Keratinocyte (primary cell): ENCODE measurements around the gene TPD52L2. TPM values are rescaled to one million over a fixed set of nuclear protein-coding genes. Genes with fewer than 3 reads are reported as not detected.

Experiments
- DNase-seq: peaks from one replicate; pipeline ENCODE4 v3.0.0-alpha.2; 2011; ENCODE audit warnings: low read depth, missing footprints, low spot score
- FAIRE-seq: peaks from 2 replicates; lab custom pipeline; 2011; peaks lifted over from hg19 to GRCh38; lab: Jason Lieb, UNC
- H2AFZ ChIP-seq: 2 replicates; pipeline ENCODE4 v1.6.0; 2012; ENCODE audit warnings: low read length, control low read depth, inconsistent platforms; ENCODE audit not compliant: control insufficient read depth
- H3K27ac ChIP-seq: 2 replicates; pipeline ENCODE4 v1.5.1; 2011; ENCODE audit warnings: low read length; ENCODE audit not compliant: control insufficient read depth, insufficient read depth
- H3K27me3 ChIP-seq: 3 replicates; pipeline ENCODE4 v1.6.0; 2011; ENCODE audit warnings: low read length; ENCODE audit not compliant: control insufficient read depth, insufficient read depth; ENCODE audit errors: extremely low read depth
- H3K36me3 ChIP-seq, 2 experiments: 2 replicates in 1 of 2; 3 replicates in 1 of 2; pipeline ENCODE4 v1.5.1; 2011; ENCODE audit warnings: low read length in 2 of 2, mild to moderate bottlenecking in 1 of 2; ENCODE audit not compliant: control insufficient read depth in 2 of 2, insufficient read depth in 2 of 2; ENCODE audit errors: extremely low read depth in 1 of 2
- H3K4me1 ChIP-seq: 3 replicates; pipeline ENCODE4 v1.5.1; 2011; ENCODE audit warnings: low read length; ENCODE audit not compliant: control insufficient read depth, insufficient read depth; ENCODE audit errors: extremely low read depth
- H3K4me2 ChIP-seq: 3 replicates; pipeline ENCODE4 v1.6.0; 2011; ENCODE audit warnings: low read depth, low read length; ENCODE audit not compliant: control insufficient read depth, insufficient read depth; ENCODE audit errors: extremely low read depth
- H3K4me3 ChIP-seq, 3 experiments: fragments of 200-600 bp in 1 of 3; sonication (generic) in 1 of 3; 2 replicates in 2 of 3; 3 replicates in 1 of 3; pipeline ENCODE4 v1.5.1; 2011 to 2016; ENCODE audit warnings: low read length in 3 of 3, mild to moderate bottlenecking in 3 of 3, control low read depth in 2 of 3, inconsistent platforms in 1 of 3, low read depth in 1 of 3, mixed read lengths in 1 of 3, mixed run types in 1 of 3, moderate library complexity in 1 of 3; ENCODE audit not compliant: control insufficient read depth in 2 of 3, insufficient read depth in 2 of 3; ENCODE audit errors: extremely low read depth in 1 of 3
- H3K79me2 ChIP-seq: 2 replicates; pipeline ENCODE4 v1.6.0; 2012; ENCODE audit warnings: low read length; ENCODE audit not compliant: control insufficient read depth, insufficient read depth
- H3K9ac ChIP-seq: 3 replicates; pipeline ENCODE4 v1.6.0; 2011; ENCODE audit warnings: low read length; ENCODE audit not compliant: control insufficient read depth, insufficient read depth; ENCODE audit errors: extremely low read depth
- H3K9me1 ChIP-seq: 3 replicates; pipeline ENCODE4 v1.6.0; 2011; ENCODE audit warnings: low read length; ENCODE audit not compliant: control insufficient read depth, insufficient read depth; ENCODE audit errors: extremely low read depth
- H3K9me3 ChIP-seq: 2 replicates; pipeline ENCODE4 v1.5.1; 2012; ENCODE audit warnings: low read depth, low read length; ENCODE audit not compliant: control insufficient read depth
- H4K20me1 ChIP-seq: 3 replicates; pipeline ENCODE4 v1.6.0; 2011; ENCODE audit warnings: low read length; ENCODE audit not compliant: control insufficient read depth, insufficient read depth; ENCODE audit errors: extremely low read depth
- CTCF ChIP-seq, 3 experiments: IDR thresholded peaks in 1 of 3; conservative IDR thresholded peaks in 1 of 3; optimal IDR thresholded peaks in 1 of 3; 2 replicates in 2 of 3; 3 replicates in 1 of 3; pipeline versions ENCODE3 to v1.5.1; 2011; ENCODE audit warnings: low read length in 3 of 3, mild to moderate bottlenecking in 3 of 3, moderate library complexity in 2 of 3, control low read depth in 1 of 3, inconsistent platforms in 1 of 3; ENCODE audit not compliant: insufficient read depth in 2 of 3; ENCODE audit errors: extremely low read depth in 1 of 3
- EZH2 ChIP-seq: IDR thresholded peaks from one replicate; pipeline ENCODE4 v1.6.1; 2012; ENCODE audit warnings: inconsistent platforms, mild to moderate bottlenecking, low read length, moderate library complexity
- dilution Hi-C: fragments of 300-500 bp; cut with MboI; formaldehyde crosslinking; loops from one replicate; pipeline ENCODE4 v1.7.0; 2020; ENCODE audit warnings: low sequenced_read_pairs; ENCODE audit not compliant: extremely low pct_ligation_motif_present
- polyA plus RNA-seq, 5 experiments: library from polyadenylated mRNA; depleted of rRNA in 3 of 5; stranded (reverse) in 3 of 5; stranded (forward) in 1 of 5; unstranded in 1 of 5; fragments of >200 nt; gene quantifications; 1 replicate in 1 of 5; 2 replicates in 3 of 5; 3 replicates in 1 of 5; pipeline versions ENCODE4 v1.2.1 to v1.2.3, GENCODE V29; 2011 to 2012; ENCODE audit warnings: missing spikeins in 2 of 5, low read depth in 1 of 5, low replicate concordance in 1 of 5

TPD52L2 gene
- polyA plus RNA-seq, 1 donor (not counting 4 experiments of a cell fraction or from before 2014, with no cell fraction given) = 177 TPM

- dilution Hi-C loops = no loop called here
- H2AFZ ChIP-seq = no peak overlapping the region
- no peak overlapping the region for H3K4me2 ChIP-seq
- peaks cover 27% of the 10 kb centered on the region for H3K27me3 ChIP-seq
- H3K79me2 ChIP-seq = no peaks in the 10 kb centered on the region
- no peaks in the 10 kb centered on the region for H3K4me1 ChIP-seq
- FAIRE-seq = no peak
- no peak overlapping the region for H3K4me3 ChIP-seq
- no peak overlapping the region for H3K9ac ChIP-seq
- H3K36me3 ChIP-seq = no peaks in the 10 kb centered on the region
- H3K9me1 ChIP-seq = no peaks in the 10 kb centered on the region
- TF ChIP-seq CTCF (optimal IDR thresholded peaks at IDR 0.05 in 1 of 3, IDR thresholded peaks at IDR 0.05 in 1 of 3, conservative IDR thresholded peaks at IDR 0.05 in 1 of 3; ENCODE audit: extremely low read depth in 1 of 3, insufficient read depth in 2 of 3, low read length in 3 of 3) = no peak
- no peak for TF ChIP-seq EZH2
- no peaks in the 10 kb centered on the region for H4K20me1 ChIP-seq
- DNase-seq = no peak
- H3K9me3 ChIP-seq = no peaks in the 10 kb centered on the region
- H3K27ac ChIP-seq = no peak overlapping the region
These were observed 39.5 kb upstream of the TPD52L2 start for GRCh38 chr20:63825331-63826118.

GRCh38 chr20:63826753-63827152, 38.3 kb upstream of the TPD52L2 start:
- Histone ChIP-seq H3K27ac (no peak overlapping the region), H3K9me1 (no peaks in the 10 kb centered on the region), H3K4me3 (no peak overlapping the region), H3K36me3 (no peaks in the 10 kb centered on the region), H4K20me1 (no peaks in the 10 kb centered on the region), H3K4me1 (no peaks in the 10 kb centered on the region), H2AFZ (no peak overlapping the region), H3K9ac (no peak overlapping the region), H3K9me3 (no peaks in the 10 kb centered on the region), H3K4me2 (no peak overlapping the region), H3K79me2 (no peaks in the 10 kb centered on the region), H3K27me3 (peaks cover 30% of the 10 kb centered on the region)
- dilution Hi-C loops = no loop called here
- TF ChIP-seq CTCF (optimal IDR thresholded peaks at IDR 0.05 in 1 of 3, IDR thresholded peaks at IDR 0.05 in 1 of 3, conservative IDR thresholded peaks at IDR 0.05 in 1 of 3; ENCODE audit: extremely low read depth in 1 of 3, insufficient read depth in 2 of 3, low read length in 3 of 3) (no peak), EZH2 (no peak)
- FAIRE-seq (no peak), DNase-seq (no peak)
